Hematopoietic multipotent progenitor cell (in vitro differentiated cells): ENCODE results near the gene DGKG. TPM values are rescaled to one million over a fixed set of nuclear protein-coding genes. Genes with fewer than 3 reads are reported as not detected.

ENCODE experiments used
- DNase-seq, 3 donors: peaks; one replicate each; pipeline ENCODE4 v3.0.0-alpha.2; 2011 to 2015; ENCODE audit warnings: low read depth in 2 of 3, low spot score in 2 of 3
- total RNA-seq: library from RNA; depleted of rRNA; stranded (reverse); fragments of >200 nt; gene quantifications from one replicate; pipeline ENCODE4 v1.2.3, GENCODE V29; 2012

The DGKG gene
- total RNA-seq, 1 donor: 6.2 TPM

DNA sequence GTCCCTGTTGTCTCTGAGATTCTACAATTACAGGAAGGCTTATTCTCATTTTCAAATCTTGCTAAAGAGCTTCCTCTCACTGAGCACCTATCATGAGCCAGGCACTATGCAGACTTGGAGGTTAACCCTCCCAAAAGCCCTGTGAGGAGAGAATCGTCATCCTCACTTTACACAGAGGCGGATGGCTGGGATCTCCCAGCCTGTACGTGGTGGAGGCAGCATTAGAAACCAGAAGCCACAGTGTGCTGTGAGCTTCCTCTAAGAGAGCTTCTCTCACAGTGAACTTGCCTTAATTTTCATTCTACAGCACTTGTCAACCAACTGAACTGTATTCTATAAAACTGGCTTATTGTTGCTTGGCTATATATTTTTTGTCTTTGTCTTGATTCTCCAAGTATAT, 6.1 kb upstream of the DGKG start:
- DNase-seq: no peak

DNA sequence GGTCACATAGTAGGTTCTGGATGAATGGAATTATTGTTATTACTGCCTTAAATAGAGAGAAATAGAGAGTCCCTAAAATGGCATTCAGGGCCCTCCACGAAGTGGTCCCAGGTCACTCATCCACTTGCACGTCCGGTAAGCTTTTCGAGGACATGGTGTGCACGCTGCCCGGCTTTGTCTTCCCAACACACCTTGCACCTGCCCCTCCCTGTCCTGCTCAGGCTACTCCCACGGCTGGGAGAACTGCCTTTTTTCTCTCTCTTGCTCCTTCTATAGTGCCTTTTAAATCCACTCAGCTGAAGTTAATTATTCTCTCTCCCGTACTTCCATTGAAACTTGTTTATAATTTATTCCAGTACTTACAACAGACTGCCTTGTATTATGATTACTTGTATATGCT, 5.6 kb upstream of the DGKG start:
- DNase-seq: no peak

DNA sequence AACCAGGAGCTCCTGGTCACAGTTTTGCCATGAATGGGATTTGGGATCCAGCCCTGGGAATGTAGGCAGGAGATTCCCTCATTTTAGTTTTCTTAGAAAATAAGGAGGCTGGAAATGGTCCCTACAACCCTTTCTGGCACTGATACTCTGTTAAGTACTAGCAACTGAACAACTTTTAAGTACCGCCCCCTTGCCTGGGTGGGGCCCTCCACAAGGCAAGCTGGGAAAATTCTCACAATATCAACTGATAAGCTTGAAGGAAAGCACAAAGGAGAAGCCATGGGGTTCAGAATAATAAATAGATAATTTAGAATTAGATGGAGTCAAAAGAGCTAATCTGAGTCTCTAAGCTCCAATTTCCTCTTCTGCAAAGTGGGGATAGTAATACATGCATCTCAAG, 4.2 kb upstream of the DGKG start:
- no peak for DNase-seq

DNA sequence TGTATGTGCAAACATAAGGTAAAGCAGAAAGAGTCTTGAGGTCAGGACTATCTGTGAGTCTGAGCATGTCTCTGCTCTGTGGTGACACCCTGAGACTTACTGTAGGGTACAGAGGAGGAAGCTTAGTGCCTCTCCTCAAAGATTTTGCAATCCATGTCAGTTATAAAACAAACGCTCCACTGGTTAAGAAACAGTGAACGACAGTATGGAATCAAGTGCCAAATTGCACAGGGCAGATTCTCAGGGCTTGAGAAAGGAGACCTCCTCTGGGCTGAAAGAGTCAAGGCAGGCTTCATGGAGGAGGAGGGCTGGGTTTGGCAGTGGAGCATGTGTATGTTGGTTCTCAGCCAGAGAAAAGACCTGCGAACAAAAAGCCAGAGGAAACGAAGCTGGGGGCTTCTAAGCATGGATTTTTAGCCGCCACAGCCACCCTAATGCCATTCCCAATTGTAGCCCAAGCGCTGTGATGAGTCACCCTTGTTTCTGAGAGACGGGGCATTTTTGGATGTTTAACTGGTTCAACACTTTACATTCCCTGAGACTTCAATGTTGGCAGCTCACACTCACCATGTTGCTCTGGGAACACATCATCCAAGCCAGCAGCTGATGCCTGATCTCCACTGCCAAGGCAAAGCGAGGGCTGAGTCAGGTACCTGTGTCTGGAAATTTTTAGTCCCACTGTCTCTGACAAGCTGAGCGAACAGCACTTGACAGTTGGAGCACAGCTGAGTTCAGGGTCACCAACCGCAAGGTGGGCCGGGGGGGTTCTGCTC, 3.4 kb upstream of the DGKG start:
- DNase-seq: no peak

DNA sequence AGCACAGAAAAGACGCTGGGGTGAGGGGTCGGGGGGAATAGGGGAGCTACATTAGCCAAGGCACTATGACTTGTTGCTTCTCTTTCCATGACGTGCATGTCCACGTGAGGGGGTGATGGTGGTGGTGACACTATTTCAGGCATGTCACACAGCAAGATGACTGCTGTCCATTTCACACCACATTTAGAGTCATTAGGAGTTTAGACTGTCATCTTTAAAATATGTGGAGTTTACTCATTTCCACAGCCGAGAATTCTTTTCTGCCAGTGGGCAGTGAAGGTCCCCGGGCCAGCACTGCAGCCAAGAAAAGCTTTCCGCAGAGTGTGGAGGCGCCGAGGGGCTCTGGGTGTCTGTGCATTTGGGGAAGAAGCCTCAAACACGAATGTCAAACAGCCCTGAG, 954 bp upstream of the DGKG start:
- no peak for DNase-seq

DNA sequence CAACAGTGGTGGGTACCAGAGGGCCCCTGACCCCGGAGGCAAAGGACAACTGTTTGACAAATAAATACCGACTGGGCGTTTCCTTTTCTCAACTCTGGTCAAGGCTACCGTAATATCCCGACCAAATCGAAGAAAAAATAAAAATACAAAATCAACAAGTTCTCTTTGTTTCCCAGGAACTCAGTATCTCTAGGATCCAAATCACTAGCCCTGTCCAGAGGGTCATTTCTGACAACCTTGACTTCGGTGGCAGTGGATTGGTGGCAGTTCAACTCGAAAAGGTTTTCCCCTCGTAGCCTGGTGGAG, 456 bp upstream of the DGKG start:
- DNase-seq: no peak

DNA sequence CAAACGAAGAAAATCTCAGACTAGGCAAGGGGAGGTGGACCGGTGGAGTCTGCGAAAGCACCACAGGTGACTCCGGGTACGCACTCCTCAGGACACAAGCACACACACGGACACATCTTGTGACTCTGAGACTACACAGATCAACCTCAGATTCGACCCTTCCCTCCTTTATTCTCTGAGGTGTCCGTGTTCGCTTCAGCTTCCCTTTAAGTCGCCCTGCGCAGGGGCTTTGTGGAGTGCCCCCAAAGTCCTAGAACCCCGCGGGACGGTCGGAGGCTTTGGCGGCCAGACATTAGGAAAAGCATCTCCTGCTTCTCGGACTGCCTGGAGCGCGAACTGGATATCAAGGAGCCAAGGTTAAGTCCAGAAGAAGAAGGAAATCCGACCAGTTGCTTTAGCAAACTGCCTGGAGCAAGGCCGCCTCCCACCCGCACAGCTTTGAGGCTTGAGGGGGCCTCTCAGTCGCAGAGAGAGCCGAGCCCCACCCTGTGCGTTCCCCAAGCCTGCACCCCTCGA, 730 bp downstream of the DGKG start:
- no peak for DNase-seq

DNA sequence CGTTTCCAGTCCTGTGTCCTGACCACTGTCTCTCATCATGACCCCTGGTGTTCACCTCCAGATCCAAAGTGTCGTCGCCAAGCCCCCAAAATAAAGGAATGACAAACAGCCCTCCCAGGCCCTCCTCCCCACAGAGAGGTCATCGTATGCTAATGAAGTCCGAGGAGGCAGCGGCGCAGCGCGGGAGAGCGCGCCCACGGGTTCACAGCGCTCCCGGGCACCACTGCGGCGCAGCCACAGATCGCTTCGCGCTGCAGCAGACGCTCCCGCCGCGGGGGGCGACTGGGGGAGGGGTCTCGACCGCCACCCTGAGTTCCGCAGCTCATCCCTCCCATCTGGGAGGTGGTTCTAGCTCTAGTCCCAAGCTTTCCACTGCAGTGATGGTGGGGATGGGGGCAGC, 1.3 kb downstream of the DGKG start:
- DNase-seq: no peak

DNA sequence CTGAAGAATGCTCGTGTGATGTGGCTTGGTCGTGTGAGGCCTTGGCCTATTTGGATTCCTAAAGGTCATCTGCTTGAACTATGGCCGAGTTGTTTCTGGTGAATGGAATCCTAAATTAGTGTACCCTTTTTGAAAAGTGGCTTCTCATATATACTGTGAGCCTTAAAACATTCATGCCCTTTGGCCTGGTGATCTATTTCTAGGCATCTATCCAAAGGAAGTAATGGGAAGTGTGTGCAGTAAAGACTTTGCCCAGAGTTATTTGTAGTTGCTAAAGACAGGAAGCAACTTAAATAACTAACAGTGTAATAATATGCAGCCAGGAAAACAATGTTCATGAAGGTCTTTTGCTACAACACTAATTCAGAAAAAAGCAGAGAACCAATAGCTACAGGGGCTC, 3.0 kb downstream of the DGKG start:
- DNase-seq: no peak

DNA sequence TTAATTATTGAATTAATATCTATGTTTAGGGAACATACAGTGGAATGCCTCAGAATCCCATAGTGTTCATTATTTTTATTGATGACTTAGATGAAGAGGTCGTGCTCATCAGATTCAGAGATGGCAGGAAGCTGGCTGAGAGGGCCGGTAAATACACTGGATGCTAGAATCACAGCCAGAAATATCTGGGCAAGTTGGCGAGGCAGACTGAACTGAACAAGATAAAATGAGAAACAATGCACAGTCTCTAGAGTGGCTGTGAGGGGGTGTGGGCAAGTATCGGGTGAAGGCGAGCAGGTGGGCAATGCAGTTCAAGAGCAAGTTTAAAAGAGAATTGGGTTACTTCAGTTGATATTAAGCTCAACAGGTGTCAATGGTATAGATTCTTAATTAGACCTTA, 5.9 kb downstream of the DGKG start:
- no peak for DNase-seq

DNA sequence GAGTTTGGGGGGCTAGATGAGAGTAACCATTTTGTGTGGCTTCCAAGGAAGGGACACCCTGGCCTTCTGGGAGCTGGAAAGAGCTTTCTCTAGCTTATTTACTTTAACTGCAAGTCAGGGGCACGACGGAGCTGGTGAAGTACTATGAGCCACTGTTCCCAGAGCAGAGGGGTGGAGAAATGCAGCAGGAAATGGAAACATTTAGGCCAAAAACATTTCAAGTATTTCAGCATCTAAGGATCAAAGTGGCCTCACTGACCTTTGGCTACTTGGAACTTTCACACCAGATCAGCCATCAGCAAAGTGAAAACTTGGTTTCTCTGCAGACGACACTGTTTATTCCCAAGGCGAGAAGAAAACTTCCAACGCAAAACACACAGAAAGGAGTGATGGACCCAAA, 7.9 kb downstream of the DGKG start:
- no peak for DNase-seq

DNA sequence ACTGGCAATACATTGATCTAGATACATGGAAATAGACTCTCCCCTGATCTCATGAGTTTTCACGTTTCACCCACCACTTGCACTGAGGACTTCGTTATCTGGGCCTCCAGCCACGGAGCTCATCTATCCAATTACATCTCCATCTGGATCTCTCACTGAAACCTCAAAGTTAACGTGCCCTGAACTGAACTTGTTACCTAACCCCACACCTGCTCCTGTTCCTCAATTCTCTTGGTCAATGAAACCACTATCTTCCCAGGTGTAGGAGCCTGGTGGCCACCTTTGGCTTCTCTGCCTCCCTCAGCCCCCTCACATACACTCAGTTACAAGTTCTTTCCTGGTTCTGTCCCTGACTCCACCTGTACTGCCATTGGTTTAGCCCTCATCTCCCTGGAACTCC, 9.7 kb downstream of the DGKG start:
- no peak for DNase-seq

DNA sequence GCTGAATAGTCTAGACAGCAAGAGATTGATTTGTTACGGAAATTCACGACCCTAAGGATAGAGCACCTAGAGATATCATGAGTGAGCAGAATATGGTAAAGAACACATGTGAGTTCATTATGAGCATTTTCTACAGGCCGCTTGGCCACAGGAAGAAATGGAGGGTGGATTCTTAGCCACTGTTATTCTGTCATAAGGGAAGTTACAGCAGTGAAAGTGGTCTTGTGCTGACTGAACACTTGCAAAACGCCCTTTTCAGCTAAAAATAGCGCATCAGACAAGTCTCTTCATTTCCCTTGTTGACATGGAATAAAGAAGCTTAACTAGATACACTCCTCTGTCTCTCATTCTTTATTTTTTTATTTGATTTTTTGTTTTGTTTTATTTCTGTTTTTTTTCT, 19.8 kb downstream of the DGKG start:
- DNase-seq: peak in 1 of 3 donors; percentile 55

DNA sequence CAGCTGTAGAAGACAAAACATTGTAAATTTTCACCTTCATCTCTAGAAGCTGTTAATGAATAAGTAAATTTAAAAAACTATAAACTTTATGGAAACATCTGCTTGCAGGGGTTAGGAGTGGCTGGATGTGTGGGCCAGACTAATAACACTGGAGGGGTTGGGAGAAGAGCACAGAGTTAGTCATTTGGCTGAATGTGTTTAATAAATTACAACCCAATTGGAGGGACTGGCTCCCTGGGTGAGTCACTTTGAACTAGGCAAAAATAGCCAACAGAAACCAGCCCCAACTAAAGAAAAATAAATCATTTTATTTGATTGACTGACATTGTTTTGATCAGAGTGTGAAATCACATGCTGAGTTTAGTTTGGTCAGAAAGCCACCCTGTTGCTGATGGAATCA, 21.8 kb downstream of the DGKG start:
- DNase-seq: no peak

DNA sequence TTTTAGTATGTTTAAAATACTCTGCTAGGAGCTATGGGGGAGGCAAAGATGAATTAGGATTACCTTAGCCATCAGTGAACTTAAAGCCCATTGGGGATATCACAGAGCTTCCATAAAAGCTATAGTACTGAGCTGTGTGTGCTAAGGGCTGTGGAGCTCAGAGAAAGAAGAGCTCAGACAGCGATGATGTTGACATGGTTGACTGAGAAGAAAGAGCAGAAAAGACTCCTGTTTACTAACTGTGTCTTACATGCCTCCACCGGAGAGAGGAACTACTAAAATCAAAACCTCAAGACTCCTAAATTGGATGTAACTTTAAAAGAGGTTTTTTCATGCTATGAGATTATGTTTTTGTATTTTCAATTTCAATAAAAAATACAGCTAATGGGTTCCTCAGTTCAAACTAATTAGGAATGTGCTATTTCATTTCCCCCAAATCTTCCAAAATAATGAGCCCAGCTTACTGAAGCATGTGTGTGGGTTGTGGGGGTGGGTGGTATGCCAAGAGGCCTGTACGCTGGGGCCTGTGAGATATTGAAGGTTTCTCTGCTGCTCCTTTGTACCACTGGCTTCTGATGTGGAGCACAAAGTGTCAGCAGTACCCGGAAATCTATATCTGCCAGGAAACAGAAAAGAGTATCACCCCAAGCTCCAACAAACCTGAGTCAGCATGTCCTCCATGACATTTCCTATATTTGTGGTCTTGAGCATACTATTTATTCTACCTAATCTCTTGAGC, 22.7 kb downstream of the DGKG start:
- DNase-seq: peak in 1 of 3 donors; percentile 46

DNA sequence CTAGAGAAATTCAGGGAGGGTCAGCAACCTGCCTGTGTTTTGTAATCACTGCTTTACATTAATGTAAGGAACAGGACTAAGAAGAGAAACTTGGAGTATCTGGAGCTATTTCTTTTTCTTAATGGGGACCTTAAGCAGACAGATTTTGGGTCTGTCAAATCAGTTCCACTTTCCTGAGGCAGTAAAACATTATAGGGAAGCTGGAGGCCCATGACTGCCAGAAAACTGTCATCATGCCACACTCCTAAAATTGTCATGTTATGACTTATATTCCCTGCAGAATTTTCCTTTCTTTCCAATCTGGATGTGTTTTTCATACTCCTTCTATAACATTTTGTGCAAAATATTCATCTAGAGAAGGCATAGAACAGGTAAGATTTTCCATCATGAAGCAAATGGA, 28.8 kb downstream of the DGKG start:
- DNase-seq: no peak

DNA sequence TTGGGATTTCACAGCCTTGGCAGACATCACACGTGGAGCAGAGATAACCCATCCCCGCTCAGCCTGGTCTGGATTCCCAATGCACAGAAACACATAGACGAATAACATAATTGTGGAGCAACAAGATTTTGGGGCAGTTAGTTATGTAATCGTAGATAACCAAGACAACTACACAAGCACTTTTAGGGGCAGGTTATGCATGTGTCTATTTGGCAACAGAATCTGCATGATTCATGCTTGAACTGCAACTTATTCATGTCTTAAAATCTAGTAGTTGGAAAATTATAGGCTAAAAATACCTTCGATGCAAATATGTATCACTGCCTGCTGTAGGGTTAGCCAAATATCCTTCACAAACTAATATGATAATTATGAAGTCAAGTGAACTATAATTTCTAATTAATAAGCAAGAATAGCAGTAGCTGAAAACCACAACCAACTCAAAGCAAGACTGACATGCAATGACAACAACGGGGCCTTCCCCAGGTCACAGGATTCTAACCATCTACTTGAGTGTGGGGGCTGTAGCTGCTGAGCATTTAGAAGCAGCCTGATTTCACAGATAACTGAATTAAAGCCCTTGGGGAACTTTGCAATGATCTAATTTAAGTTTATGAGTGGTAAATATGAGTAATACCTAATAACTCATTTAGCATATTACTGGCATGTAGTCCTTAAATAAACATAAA, 31.1 kb downstream of the DGKG start:
- DNase-seq: no peak

DNA sequence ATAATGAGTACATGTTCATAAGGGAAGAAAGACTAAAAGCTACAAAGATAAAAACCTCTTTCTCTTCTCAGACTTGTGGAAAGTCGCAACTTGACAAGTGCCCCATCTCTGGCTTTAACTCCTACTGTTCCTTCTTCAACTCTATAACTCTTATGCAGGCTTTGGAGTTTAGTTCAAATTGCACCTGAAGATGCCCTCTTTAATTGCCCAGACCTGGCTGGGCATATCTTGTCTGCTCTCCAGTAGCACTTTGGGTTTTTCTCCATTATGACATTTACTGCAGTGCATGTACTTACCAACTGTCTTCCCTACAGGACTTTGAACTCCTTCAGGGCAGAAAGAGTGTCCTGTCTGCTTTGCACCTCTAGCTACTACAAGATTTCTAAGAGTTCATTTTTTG, 32.4 kb downstream of the DGKG start:
- no peak for DNase-seq

DNA sequence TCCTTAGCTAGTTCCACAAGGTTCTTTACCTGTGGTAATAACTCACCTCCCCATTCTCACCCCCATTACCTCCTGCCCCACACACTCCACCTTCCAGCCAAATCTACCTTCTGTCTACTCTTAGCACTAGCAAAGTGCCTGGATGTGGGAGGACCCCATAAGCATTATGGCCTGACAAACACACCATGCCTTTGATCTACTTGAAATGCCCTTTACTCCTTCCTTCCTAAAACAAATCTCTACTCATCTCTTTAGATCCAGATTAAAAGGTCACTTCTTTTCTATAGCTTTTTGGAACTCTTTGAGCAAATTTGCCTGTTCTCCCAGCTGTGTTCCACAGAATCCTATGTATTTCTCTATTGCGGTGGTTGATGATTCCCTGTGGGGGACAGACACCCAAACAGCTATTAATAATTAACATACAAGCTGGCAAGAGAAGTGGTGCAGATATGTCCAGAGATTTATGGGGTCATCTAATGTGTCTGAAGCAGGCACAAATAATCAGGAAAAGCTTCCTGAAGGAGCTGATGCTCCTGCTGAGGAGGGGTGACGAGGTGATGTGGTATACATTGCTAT, 34.0 kb downstream of the DGKG start:
- no peak for DNase-seq

DNA sequence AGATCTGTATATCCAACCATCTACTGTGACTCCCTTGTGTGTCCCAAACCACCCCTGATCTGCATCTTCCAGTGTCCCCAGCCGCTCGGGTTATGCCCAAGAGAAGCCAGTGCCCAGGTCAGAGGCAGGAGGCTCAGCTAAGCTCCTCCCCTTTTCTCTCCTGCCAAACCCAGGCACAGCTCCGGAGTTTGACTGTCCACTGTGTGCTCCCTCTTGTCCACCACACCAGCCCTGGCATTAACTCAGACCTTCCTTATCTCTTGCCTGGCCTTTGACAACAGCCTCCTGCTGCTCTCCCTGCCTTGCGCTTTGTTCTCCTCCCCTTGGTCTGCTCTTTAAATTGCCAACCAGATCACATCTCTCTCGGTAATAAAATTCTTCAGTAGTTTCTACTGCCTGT, 39.3 kb downstream of the DGKG start:
- no peak for DNase-seq

DNA sequence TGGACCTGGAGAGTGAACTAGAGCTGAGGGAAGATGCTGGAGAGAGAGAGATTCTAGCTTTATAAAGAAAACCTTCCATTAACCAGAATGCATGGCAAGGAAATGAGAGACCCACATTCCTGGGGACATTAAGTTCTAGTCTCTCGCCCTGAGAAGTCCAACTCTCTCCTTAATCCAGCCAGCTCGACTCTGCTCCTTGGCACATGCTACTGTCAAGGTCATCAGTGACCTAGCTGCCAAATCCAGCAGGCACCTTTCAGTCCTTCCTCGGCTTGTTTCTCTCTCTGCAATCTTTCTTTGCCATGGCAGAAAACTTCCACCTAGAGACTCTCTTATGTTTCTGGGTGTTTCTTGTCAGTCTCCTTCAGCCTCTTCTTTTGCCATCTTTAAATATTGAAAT, 40.3 kb downstream of the DGKG start:
- no peak for DNase-seq
